Smooth muscle cell (in vitro differentiated cells): ENCODE data around the gene HCN3. TPM values are rescaled to one million over a fixed set of nuclear protein-coding genes. Genes with fewer than 3 reads are reported as not detected.

Experiments
- DNase-seq: peaks from one replicate; lab custom pipeline; 2025; ENCODE audit not compliant: unreplicated experiment; lab: John Stamatoyannopoulos, UW
- H2AFZ ChIP-seq: fragments of 200-600 bp; sonication (generic); 2 replicates; pipeline ENCODE4 v1.6.0; 2016; ENCODE audit warnings: antibody characterized with exemption, low read depth, mild to moderate bottlenecking
- H3F3A ChIP-seq: fragments of 200-600 bp; sonication (generic); 2 replicates; pipeline ENCODE4 v1.6.0; 2017; ENCODE audit warnings: antibody characterized with exemption, low read depth
- H3K27ac ChIP-seq: fragments of 200-600 bp; sonication (generic); 2 replicates; pipeline ENCODE4 v1.5.1; 2016; ENCODE audit warnings: low read depth, mild to moderate bottlenecking
- H3K27me3 ChIP-seq: fragments of 200-600 bp; sonication (generic); 2 replicates; pipeline ENCODE4 v1.6.1; 2016; ENCODE audit warnings: low read depth, mild to moderate bottlenecking
- H3K36me3 ChIP-seq: fragments of 200-600 bp; sonication (generic); 2 replicates; pipeline ENCODE4 v1.5.1; 2016; ENCODE audit warnings: low read depth
- H3K4me1 ChIP-seq: fragments of 200-600 bp; sonication (generic); 2 replicates; pipeline ENCODE4 v1.5.1; 2016; ENCODE audit warnings: low read depth
- H3K4me2 ChIP-seq: fragments of 200-600 bp; sonication (generic); 2 replicates; pipeline ENCODE4 v1.6.0; 2016; ENCODE audit warnings: mild to moderate bottlenecking
- H3K4me3 ChIP-seq: fragments of 200-600 bp; sonication (generic); 2 replicates; pipeline ENCODE4 v1.5.1; 2016; ENCODE audit warnings: mild to moderate bottlenecking
- H3K79me2 ChIP-seq: fragments of 200-600 bp; sonication (generic); 2 replicates; pipeline ENCODE4 v1.6.0; 2016; ENCODE audit warnings: low read depth, mild to moderate bottlenecking
- H3K9ac ChIP-seq: fragments of 200-600 bp; sonication (generic); 2 replicates; pipeline ENCODE4 v1.6.0; 2016; ENCODE audit warnings: low read depth
- H3K9me3 ChIP-seq: fragments of 200-600 bp; sonication (generic); replicated peaks from 2 replicates; pipeline ENCODE4 v1.5.1; 2016; ENCODE audit warnings: low read depth
- H4K20me1 ChIP-seq: fragments of 200-600 bp; sonication (generic); 2 replicates; pipeline ENCODE4 v1.6.0; 2016; ENCODE audit warnings: low read depth
- WGBS: methylation state at CpG from one replicate; pipeline ENCODE4 v1.1.7; 2016; ENCODE audit warnings: low lambda C conversion rate; 5-methylcytosine and 5-hydroxymethylcytosine counted together
- polyA plus RNA-seq: library from polyadenylated mRNA; unstranded; fragments of >200 nt; fragmentation: Nextera tagmentation; extraction: Ambion mirVana; gene quantifications from 2 replicates; pipeline ENCODE4 v1.2.1, GENCODE V29; 2016
- total RNA-seq: library from RNA; depleted of rRNA; stranded (reverse); fragments of >200 nt; gene quantifications from 2 replicates; pipeline ENCODE4 v1.2.3, GENCODE V29; 2014
- TF ChIP-seq, protein P1 (sequence below): fragments of 200-600 bp; sonication (generic); IDR thresholded peaks from 2 replicates; pipeline ENCODE4 v1.5.1; 2017; ENCODE audit warnings: borderline replicate concordance, mild to moderate bottlenecking, antibody characterized with exemption; ENCODE audit not compliant: insufficient read depth, poor library complexity, severe bottlenecking

The HCN3 gene
- total and polyA plus RNA-seq, 2 experiments from 2014 or later = 0.49 to 1.2 TPM

- H2AFZ ChIP-seq = no peak overlapping the region
- WGBS = 34% methylated on average over 11 of the region's 11 CpGs
- H3K4me1 ChIP-seq = peaks cover 16% of the 10 kb centered on the region
- peaks cover 6% of the 10 kb centered on the region for H3F3A ChIP-seq
- H3K4me2 ChIP-seq = peak overlapping the region; percentile 97
- H3K36me3 ChIP-seq = no peaks in the 10 kb centered on the region
- H3K27ac ChIP-seq = peak overlapping the region; percentile 76
- peak overlapping the region; percentile 89 for H3K9ac ChIP-seq
- H3K9me3 ChIP-seq = no peaks in the 10 kb centered on the region
- DNase-seq = no peak
- TF ChIP-seq, protein P1, sequence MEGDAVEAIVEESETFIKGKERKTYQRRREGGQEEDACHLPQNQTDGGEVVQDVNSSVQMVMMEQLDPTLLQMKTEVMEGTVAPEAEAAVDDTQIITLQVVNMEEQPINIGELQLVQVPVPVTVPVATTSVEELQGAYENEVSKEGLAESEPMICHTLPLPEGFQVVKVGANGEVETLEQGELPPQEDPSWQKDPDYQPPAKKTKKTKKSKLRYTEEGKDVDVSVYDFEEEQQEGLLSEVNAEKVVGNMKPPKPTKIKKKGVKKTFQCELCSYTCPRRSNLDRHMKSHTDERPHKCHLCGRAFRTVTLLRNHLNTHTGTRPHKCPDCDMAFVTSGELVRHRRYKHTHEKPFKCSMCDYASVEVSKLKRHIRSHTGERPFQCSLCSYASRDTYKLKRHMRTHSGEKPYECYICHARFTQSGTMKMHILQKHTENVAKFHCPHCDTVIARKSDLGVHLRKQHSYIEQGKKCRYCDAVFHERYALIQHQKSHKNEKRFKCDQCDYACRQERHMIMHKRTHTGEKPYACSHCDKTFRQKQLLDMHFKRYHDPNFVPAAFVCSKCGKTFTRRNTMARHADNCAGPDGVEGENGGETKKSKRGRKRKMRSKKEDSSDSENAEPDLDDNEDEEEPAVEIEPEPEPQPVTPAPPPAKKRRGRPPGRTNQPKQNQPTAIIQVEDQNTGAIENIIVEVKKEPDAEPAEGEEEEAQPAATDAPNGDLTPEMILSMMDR = no peak
- H3K79me2 ChIP-seq = peaks cover 37% of the 10 kb centered on the region
- H4K20me1 ChIP-seq = peaks cover 23% of the 10 kb centered on the region
- H3K4me3 ChIP-seq = peak overlapping the region; percentile 71
- H3K27me3 ChIP-seq = no peaks in the 10 kb centered on the region
These were observed 32.3 kb downstream of the HCN3 start for GRCh38 chr1:155309423-155310021.

DNA sequence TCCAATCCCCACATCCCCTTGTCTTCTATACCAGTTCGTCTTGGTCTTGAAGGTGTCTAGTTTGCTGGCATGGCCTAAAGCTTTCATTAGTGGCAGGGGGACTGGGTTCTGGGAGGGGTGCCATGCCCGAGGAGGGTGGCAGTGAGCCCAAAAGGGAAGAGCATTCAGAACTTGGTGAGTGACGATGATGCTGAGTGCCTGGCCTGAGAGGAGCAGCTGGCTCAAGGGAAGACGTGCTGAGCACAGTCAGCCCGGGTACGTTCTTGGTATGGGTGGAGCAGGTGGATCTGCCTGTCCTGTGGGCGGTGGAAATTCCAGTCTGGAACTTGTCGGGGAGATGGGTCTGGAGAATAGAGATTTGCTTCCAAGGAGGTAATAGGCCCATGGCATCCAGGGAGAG lies 36.0 kb downstream of the HCN3 start:
- Histone ChIP-seq H4K20me1 (peaks cover 38% of the 10 kb centered on the region), H3K9me3 (no peaks in the 10 kb centered on the region), H3K9ac (no peak overlapping the region), H3K4me3 (no peak overlapping the region), H3F3A (peaks cover 6% of the 10 kb centered on the region), H3K27ac (no peak overlapping the region), H2AFZ (no peak overlapping the region), H3K4me2 (no peak overlapping the region), H3K79me2 (peaks cover 37% of the 10 kb centered on the region), H3K36me3 (no peaks in the 10 kb centered on the region), H3K4me1 (peaks cover 16% of the 10 kb centered on the region), H3K27me3 (no peaks in the 10 kb centered on the region)
- WGBS = 84% methylated on average over 8 of the region's 8 CpGs
- TF ChIP-seq, protein P1 = no peak
- no peak for DNase-seq

DNA sequence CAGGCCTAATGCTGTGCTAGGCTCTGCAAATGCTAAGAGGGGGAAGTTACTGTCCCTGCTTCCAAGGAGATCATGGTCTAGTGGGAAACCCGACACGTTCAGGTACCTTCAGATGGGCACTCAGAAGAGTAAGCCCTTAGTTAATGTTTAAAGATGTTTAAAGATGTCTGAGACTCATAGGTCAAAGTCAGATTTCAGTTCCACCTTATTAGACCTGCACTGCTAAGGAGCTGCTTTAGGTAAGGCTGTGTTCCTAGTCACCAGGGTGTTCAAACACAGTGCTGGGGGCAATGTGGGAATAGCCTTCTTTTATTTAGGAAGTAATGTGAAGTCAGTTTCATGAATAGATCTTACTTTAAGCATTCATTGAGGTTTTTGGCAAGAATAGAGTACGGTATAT lies 39.7 kb downstream of the HCN3 start:
- Histone ChIP-seq H3K9ac (no peak overlapping the region), H2AFZ (no peak overlapping the region), H3K9me3 (no peaks in the 10 kb centered on the region), H3K4me1 (peaks cover 9% of the 10 kb centered on the region), H3K4me2 (no peak overlapping the region), H3K27me3 (no peaks in the 10 kb centered on the region), H4K20me1 (peaks cover 33% of the 10 kb centered on the region), H3K27ac (no peak overlapping the region), H3K36me3 (no peaks in the 10 kb centered on the region), H3K79me2 (peaks cover 5% of the 10 kb centered on the region), H3K4me3 (no peak overlapping the region), H3F3A (peaks cover 10% of the 10 kb centered on the region)
- WGBS = 93% methylated on average over 3 of the region's 3 CpGs
- no peak for DNase-seq
- TF ChIP-seq, protein P1 = no peak

DNA sequence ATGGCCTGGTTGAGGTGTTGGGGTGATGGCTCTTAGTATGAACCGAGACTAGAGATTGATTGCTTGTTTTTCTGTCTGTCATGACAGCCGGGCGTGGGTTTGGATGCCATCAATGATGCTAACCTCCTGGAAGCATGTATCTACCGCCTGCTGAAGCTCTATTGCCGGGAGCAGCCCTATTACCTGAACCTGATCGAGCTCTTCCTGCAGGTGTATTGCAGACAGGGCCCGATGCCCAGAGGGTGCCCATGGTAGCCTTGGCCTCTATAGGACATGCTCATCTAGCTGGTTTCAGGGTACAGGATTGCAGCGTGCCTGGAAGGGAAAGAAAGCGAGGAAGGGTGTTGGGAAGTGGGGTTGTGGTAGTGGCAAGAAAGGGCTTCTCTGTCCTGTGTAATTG lies 40.8 kb downstream of the HCN3 start:
- H2AFZ ChIP-seq = no peak overlapping the region
- WGBS = 97% methylated on average over 9 of the region's 9 CpGs
- H3K4me1 ChIP-seq = peaks cover 14% of the 10 kb centered on the region
- no peak overlapping the region for H3K9ac ChIP-seq
- H3K27me3 ChIP-seq = no peaks in the 10 kb centered on the region
- DNase-seq = no peak
- no peak overlapping the region for H3K4me3 ChIP-seq
- peaks cover 31% of the 10 kb centered on the region for H4K20me1 ChIP-seq
- H3F3A ChIP-seq = peaks cover 10% of the 10 kb centered on the region
- TF ChIP-seq, protein P1 = no peak
- no peak overlapping the region for H3K27ac ChIP-seq
- no peaks in the 10 kb centered on the region for H3K9me3 ChIP-seq
- no peaks in the 10 kb centered on the region for H3K36me3 ChIP-seq
- no peak overlapping the region for H3K4me2 ChIP-seq
- no peaks in the 10 kb centered on the region for H3K79me2 ChIP-seq
